ENCODE data around the gene RPS6KA6.

GRCh38 chrX:84188320-84188834 lies 378 bp upstream of the RPS6KA6 start:
- TF ChIP-seq, protein P1, sequence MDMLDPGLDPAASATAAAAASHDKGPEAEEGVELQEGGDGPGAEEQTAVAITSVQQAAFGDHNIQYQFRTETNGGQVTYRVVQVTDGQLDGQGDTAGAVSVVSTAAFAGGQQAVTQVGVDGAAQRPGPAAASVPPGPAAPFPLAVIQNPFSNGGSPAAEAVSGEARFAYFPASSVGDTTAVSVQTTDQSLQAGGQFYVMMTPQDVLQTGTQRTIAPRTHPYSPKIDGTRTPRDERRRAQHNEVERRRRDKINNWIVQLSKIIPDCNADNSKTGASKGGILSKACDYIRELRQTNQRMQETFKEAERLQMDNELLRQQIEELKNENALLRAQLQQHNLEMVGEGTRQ (IDR thresholded peaks at IDR 0.05; ENCODE audit: low read depth, low read length), result no peak
- TF ChIP-seq, protein P1 (CRISPR knock-in tag; IDR thresholded peaks at IDR 0.05; ENCODE audit: borderline replicate concordance), result no peak
- TF ChIP-seq TAF1 (CRISPR knock-in tag; IDR thresholded peaks at IDR 0.05) (no peak), ARNT (IDR thresholded peaks at IDR 0.05) (no peak), ZNF530 (CRISPR knock-in tag; IDR thresholded peaks at IDR 0.05; ENCODE audit: low read depth) (no peak), JUNB (CRISPR knock-in tag; IDR thresholded peaks at IDR 0.05; ENCODE audit: borderline replicate concordance) (no peak), SRF (IDR thresholded peaks at IDR 0.05; ENCODE audit: low read depth, low read length) (no peak)
